T-helper 1 cell treated with Interleukin-12 subunit alpha and Interleukin-12 subunit beta and Interleukin-4 antibody, amounts not matched to agents 30 μg/mL and 1 μg/mL, for 36 hours (primary cell): ENCODE results near the gene BABAM2.

Experiments used
- H3K27ac Mint-ChIP-seq: one replicate; pipeline ENCODE4 v1.8.0; 2021; ENCODE audit warnings: mild to moderate bottlenecking, mixed read lengths
- H3K27me3 Mint-ChIP-seq: one replicate; pipeline ENCODE4 v1.8.0; 2021; ENCODE audit warnings: low read depth, mixed read lengths
- H3K36me3 Mint-ChIP-seq: one replicate; pipeline ENCODE4 v1.8.0; 2021; ENCODE audit warnings: low read depth, mixed read lengths
- H3K4me1 Mint-ChIP-seq: one replicate; pipeline ENCODE4 v1.8.0; 2021; ENCODE audit warnings: low read depth, mixed read lengths
- H3K4me3 Mint-ChIP-seq: one replicate; pipeline ENCODE4 v1.8.0; 2021; ENCODE audit warnings: mild to moderate bottlenecking, moderate library complexity, mixed read lengths
- H3K9me3 Mint-ChIP-seq: one replicate; pipeline ENCODE4 v1.8.0; 2021; ENCODE audit warnings: mixed read lengths

Gene BABAM2

GRCh38 chr2:28217042-28217740 is 326.7 kb downstream of the BABAM2 start:
- no peaks in the 10 kb centered on the region for H3K9me3 Mint-ChIP-seq
- no peak overlapping the region for H3K4me3 Mint-ChIP-seq
- H3K36me3 Mint-ChIP-seq, result peaks cover 2% of the 10 kb centered on the region
- peaks cover 8% of the 10 kb centered on the region for H3K4me1 Mint-ChIP-seq
- H3K27me3 Mint-ChIP-seq, result no peaks in the 10 kb centered on the region
- no peak overlapping the region for H3K27ac Mint-ChIP-seq

GRCh38 chr2:28219138-28219537 is 328.6 kb downstream of the BABAM2 start:
- H3K4me1 Mint-ChIP-seq, result peaks cover 12% of the 10 kb centered on the region
- H3K27ac Mint-ChIP-seq, result no peak overlapping the region
- peaks cover 2% of the 10 kb centered on the region for H3K36me3 Mint-ChIP-seq
- no peaks in the 10 kb centered on the region for H3K9me3 Mint-ChIP-seq
- H3K27me3 Mint-ChIP-seq, result no peaks in the 10 kb centered on the region
- no peak overlapping the region for H3K4me3 Mint-ChIP-seq

- no peak overlapping the region for H3K27ac Mint-ChIP-seq
- no peaks in the 10 kb centered on the region for H3K9me3 Mint-ChIP-seq
- peaks cover 2% of the 10 kb centered on the region for H3K36me3 Mint-ChIP-seq
- no peak overlapping the region for H3K4me3 Mint-ChIP-seq
- H3K4me1 Mint-ChIP-seq, result peaks cover 12% of the 10 kb centered on the region
- no peaks in the 10 kb centered on the region for H3K27me3 Mint-ChIP-seq
These were observed 329.3 kb downstream of the BABAM2 start for GRCh38 chr2:28219758-28220368.

GRCh38 chr2:28224648-28225472 is 334.3 kb downstream of the BABAM2 start:
- peaks cover 24% of the 10 kb centered on the region for H3K4me1 Mint-ChIP-seq
- H3K9me3 Mint-ChIP-seq, result no peaks in the 10 kb centered on the region
- H3K4me3 Mint-ChIP-seq, result no peak overlapping the region

DNA sequence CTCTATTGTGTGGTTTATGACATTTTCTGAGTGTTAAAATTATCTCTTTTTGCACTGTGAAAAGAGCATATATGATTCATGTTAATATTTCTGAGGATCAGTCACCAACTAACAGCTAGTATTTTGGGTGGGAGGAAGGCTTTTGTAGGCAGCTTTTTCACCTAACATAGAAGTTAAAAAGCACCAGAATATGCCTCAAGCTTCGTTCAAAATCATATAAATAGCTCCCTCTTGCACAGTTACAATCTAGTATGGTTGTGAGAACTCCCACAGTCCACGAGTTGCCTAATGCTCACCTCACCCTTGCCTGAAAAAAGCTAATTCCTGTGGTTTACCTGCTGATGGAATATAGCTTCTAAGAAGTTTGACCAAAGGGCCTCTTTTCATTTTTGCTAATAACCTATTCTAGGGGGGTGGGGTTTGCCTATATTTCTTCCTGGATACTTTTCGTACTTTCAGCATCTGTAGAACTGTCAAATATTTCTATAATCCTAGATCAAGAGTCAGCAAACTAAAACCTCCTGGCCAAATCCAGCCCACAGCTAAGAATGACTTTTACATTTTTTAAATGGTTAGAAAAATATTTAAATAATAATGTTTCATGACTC is 335.0 kb downstream of the BABAM2 start:
- Mint-ChIP-seq H3K27me3 (no peaks in the 10 kb centered on the region), H3K9me3 (no peaks in the 10 kb centered on the region), H3K27ac (no peak overlapping the region), H3K4me3 (no peak overlapping the region), H3K36me3 (peaks cover 8% of the 10 kb centered on the region), H3K4me1 (peaks cover 22% of the 10 kb centered on the region)

More at GRCh38 chr2:28224648-28225472, 334.3 kb downstream of the BABAM2 start:
- Mint-ChIP-seq H3K27ac (no peak overlapping the region), H3K36me3 (peaks cover 6% of the 10 kb centered on the region), H3K27me3 (no peaks in the 10 kb centered on the region)

DNA sequence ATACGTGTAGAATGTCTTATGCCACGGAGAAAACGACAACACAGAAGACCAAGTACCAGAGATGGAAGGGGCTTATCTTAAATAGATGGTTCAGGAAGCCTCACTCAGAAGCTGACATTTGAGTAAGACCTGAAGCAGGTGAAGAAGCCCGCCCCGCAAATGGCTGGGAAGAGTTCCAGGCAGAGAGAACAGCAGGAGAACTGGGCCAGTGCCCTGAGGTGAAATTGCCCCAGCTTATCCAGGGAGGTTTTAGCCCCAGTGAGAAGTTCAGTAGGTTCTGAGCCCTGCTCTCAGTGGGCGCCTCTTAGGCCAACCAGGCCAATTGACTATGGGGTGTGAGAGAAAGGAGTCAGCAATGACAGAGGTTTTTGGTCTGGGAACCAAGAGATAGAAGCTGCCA is 336.0 kb downstream of the BABAM2 start:
- Mint-ChIP-seq H3K36me3 (peaks cover 8% of the 10 kb centered on the region), H3K9me3 (no peaks in the 10 kb centered on the region), H3K4me3 (no peak overlapping the region), H3K27ac (no peak overlapping the region), H3K27me3 (no peaks in the 10 kb centered on the region), H3K4me1 (peaks cover 22% of the 10 kb centered on the region)

GRCh38 chr2:28227498-28227897 is 337.0 kb downstream of the BABAM2 start:
- Mint-ChIP-seq H3K9me3 (no peaks in the 10 kb centered on the region), H3K4me1 (peaks cover 25% of the 10 kb centered on the region), H3K27me3 (no peaks in the 10 kb centered on the region), H3K36me3 (peaks cover 10% of the 10 kb centered on the region), H3K4me3 (no peak overlapping the region), H3K27ac (no peak overlapping the region)

- Mint-ChIP-seq H3K27me3 (no peaks in the 10 kb centered on the region), H3K9me3 (no peaks in the 10 kb centered on the region), H3K27ac (no peak overlapping the region), H3K36me3 (peaks cover 10% of the 10 kb centered on the region), H3K4me1 (peaks cover 27% of the 10 kb centered on the region), H3K4me3 (no peak overlapping the region)
These were observed 338.0 kb downstream of the BABAM2 start for GRCh38 chr2:28228434-28228995.

DNA sequence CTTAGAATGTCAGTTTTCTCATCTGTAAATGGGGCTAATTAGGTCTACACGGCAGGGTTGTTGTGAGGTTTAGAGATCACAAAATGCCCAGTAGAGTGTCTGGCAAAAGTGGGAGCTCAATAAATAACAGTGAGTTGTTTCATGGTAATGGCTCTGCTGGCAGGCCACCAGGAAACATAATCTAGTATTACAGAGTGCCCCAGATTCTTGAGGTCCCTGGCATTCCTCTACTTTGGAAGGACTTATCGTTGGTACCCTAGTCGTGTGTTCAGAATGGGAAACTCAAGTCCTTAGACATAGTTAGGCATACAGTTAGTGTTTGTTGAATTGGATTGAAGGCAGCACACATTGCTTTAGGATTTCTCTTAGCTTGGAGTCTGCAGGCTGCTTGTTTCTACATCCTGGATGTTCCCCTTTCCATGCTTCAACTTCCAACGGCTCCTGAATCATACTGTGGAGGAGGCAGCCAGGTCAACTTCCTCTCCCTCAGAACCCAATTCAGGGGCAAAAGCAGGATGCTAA is 340.6 kb downstream of the BABAM2 start:
- H3K4me3 Mint-ChIP-seq, result no peak overlapping the region
- H3K36me3 Mint-ChIP-seq, result peaks cover 10% of the 10 kb centered on the region
- no peaks in the 10 kb centered on the region for H3K27me3 Mint-ChIP-seq
- no peaks in the 10 kb centered on the region for H3K9me3 Mint-ChIP-seq
- H3K4me1 Mint-ChIP-seq, result peaks cover 22% of the 10 kb centered on the region
- H3K27ac Mint-ChIP-seq, result no peak overlapping the region

DNA sequence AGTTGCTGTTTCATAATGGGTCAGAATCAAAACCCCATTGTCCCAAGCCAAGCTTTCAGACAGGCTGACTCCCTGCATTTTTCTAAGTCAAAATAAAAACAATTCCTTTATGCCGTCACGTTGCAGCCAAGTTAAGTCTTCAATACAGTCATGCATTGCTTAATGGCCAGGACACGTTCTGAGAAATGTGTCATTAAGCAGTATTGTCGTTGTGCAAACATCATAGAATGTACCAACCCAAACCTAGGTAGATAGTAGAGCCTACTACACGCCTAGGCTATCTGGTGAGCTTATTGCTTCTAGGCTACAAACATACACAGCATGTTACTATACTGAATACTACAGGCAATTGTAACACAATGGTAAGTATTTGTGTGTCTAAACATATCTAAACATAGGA is 341.8 kb downstream of the BABAM2 start:
- Mint-ChIP-seq H3K27me3 (no peaks in the 10 kb centered on the region), H3K4me1 (peaks cover 14% of the 10 kb centered on the region), H3K9me3 (no peaks in the 10 kb centered on the region), H3K36me3 (peaks cover 10% of the 10 kb centered on the region), H3K27ac (no peak overlapping the region), H3K4me3 (no peak overlapping the region)

- H3K27me3 Mint-ChIP-seq, result no peaks in the 10 kb centered on the region
- peaks cover 12% of the 10 kb centered on the region for H3K36me3 Mint-ChIP-seq
- peaks cover 10% of the 10 kb centered on the region for H3K4me1 Mint-ChIP-seq
- no peaks in the 10 kb centered on the region for H3K9me3 Mint-ChIP-seq
- H3K27ac Mint-ChIP-seq, result no peak overlapping the region
- no peak overlapping the region for H3K4me3 Mint-ChIP-seq
These were observed 342.7 kb downstream of the BABAM2 start for GRCh38 chr2:28233164-28233676.

GRCh38 chr2:28234807-28235206 is 344.3 kb downstream of the BABAM2 start:
- H3K4me3 Mint-ChIP-seq, result no peak overlapping the region
- no peaks in the 10 kb centered on the region for H3K9me3 Mint-ChIP-seq
- H3K27ac Mint-ChIP-seq, result no peak overlapping the region
- H3K27me3 Mint-ChIP-seq, result no peaks in the 10 kb centered on the region
- H3K4me1 Mint-ChIP-seq, result peaks cover 7% of the 10 kb centered on the region
- H3K36me3 Mint-ChIP-seq, result peaks cover 12% of the 10 kb centered on the region

GRCh38 chr2:28239207-28239606 is 348.7 kb downstream of the BABAM2 start:
- Mint-ChIP-seq H3K27me3 (no peaks in the 10 kb centered on the region), H3K36me3 (peaks cover 18% of the 10 kb centered on the region), H3K4me1 (no peaks in the 10 kb centered on the region), H3K27ac (no peak overlapping the region), H3K9me3 (no peaks in the 10 kb centered on the region), H3K4me3 (no peak overlapping the region)

- Mint-ChIP-seq H3K4me1 (no peaks in the 10 kb centered on the region), H3K36me3 (peaks cover 28% of the 10 kb centered on the region), H3K9me3 (no peaks in the 10 kb centered on the region), H3K4me3 (no peak overlapping the region), H3K27ac (no peak overlapping the region), H3K27me3 (no peaks in the 10 kb centered on the region)
These were observed 350.4 kb downstream of the BABAM2 start for GRCh38 chr2:28240937-28241336.
